Subcutaneous abdominal adipose tissue (tissue), 5 donors: ENCODE results near the gene SAFB2.

Experiments used
- H3K27ac ChIP-seq: one replicate; pipeline ENCODE4 v1.7.0; 2013; ENCODE audit warnings: low read depth, mild to moderate bottlenecking, inconsistent platforms, low read length, moderate library complexity
- H3K27me3 ChIP-seq, 5 donors: one replicate each; pipeline ENCODE4 v1.7.0; 2013; ENCODE audit warnings: low read length in 5 of 5, inconsistent platforms in 1 of 5; ENCODE audit not compliant: control insufficient read depth in 5 of 5, insufficient read depth in 4 of 5
- H3K36me3 ChIP-seq, 5 donors: one replicate each; pipeline ENCODE4 v1.7.0; 2013; ENCODE audit warnings: low read length in 5 of 5; ENCODE audit not compliant: control insufficient read depth in 5 of 5, insufficient read depth in 5 of 5
- H3K4me1 ChIP-seq, 5 donors: one replicate each; pipeline ENCODE4 v1.7.0; 2013; ENCODE audit warnings: low read length in 5 of 5, mild to moderate bottlenecking in 3 of 5, moderate library complexity in 1 of 5; ENCODE audit not compliant: control insufficient read depth in 5 of 5, insufficient read depth in 5 of 5
- H3K4me3 ChIP-seq, 5 donors: one replicate each; pipeline ENCODE4 v1.7.0; 2013; ENCODE audit warnings: low read length in 5 of 5, low read depth in 1 of 5
- H3K9ac ChIP-seq, 5 donors: one replicate each; pipeline ENCODE4 v1.7.0; 2013; ENCODE audit warnings: low read length in 5 of 5, mild to moderate bottlenecking in 4 of 5, moderate library complexity in 3 of 5
- H3K9me3 ChIP-seq, 5 donors: one replicate each; pipeline ENCODE4 v1.7.0; 2013; ENCODE audit warnings: low read length in 5 of 5; ENCODE audit not compliant: control insufficient read depth in 5 of 5
- donor health status: healthy.
- donor health status: healthy.
- donor health status: healthy.
- donor health status: healthy.
- donor health status: healthy.

SAFB2 gene

GRCh38 chr19:5655412-5655811, 32.8 kb upstream of the SAFB2 start:
- Histone ChIP-seq H3K27ac (no peak overlapping the region), H3K4me1 (peaks cover 0 to 8% (median 4%) of the 10 kb centered on the region in 5 donors), H3K9ac (no peak overlapping the region), H3K9me3 (no peaks in the 10 kb centered on the region), H3K27me3 (no peaks in the 10 kb centered on the region), H3K4me3 (no peak overlapping the region), H3K36me3 (peaks cover 9 to 93% (median 84%) of the 10 kb centered on the region in 5 donors)

- H3K27me3 ChIP-seq = no peaks in the 10 kb centered on the region
- H3K27ac ChIP-seq = no peak overlapping the region
- H3K9ac ChIP-seq = no peak overlapping the region
- no peak overlapping the region for H3K4me3 ChIP-seq
- no peaks in the 10 kb centered on the region for H3K9me3 ChIP-seq
- H3K36me3 ChIP-seq = peaks cover 12 to 93% (median 83%) of the 10 kb centered on the region in 5 donors
- H3K4me1 ChIP-seq = peaks cover 0 to 8% (median 4%) of the 10 kb centered on the region in 5 donors
These were observed 32.4 kb upstream of the SAFB2 start for GRCh38 chr19:5654931-5655330.

GRCh38 chr19:5652261-5652660, 29.7 kb upstream of the SAFB2 start:
- H3K36me3 ChIP-seq = peaks cover 23 to 86% (median 80%) of the 10 kb centered on the region in 5 donors
- H3K9ac ChIP-seq = no peak overlapping the region
- no peak overlapping the region for H3K4me3 ChIP-seq
- no peak overlapping the region for H3K27ac ChIP-seq
- peaks cover 0 to 8% (median 4%) of the 10 kb centered on the region in 5 donors for H3K4me1 ChIP-seq
- no peaks in the 10 kb centered on the region for H3K27me3 ChIP-seq
- H3K9me3 ChIP-seq = no peaks in the 10 kb centered on the region

- no peaks in the 10 kb centered on the region for H3K9me3 ChIP-seq
- no peak overlapping the region for H3K27ac ChIP-seq
- peaks cover 0 to 8% (median 4%) of the 10 kb centered on the region in 5 donors for H3K4me1 ChIP-seq
- no peaks in the 10 kb centered on the region for H3K27me3 ChIP-seq
- no peak overlapping the region for H3K4me3 ChIP-seq
- H3K9ac ChIP-seq = no peak overlapping the region
- peaks cover 21 to 88% (median 83%) of the 10 kb centered on the region in 5 donors for H3K36me3 ChIP-seq
These were observed 28.8 kb upstream of the SAFB2 start for GRCh38 chr19:5651361-5651760.

GRCh38 chr19:5648464-5648863, 25.9 kb upstream of the SAFB2 start:
- H3K4me3 ChIP-seq = no peak overlapping the region
- no peak overlapping the region for H3K27ac ChIP-seq
- H3K36me3 ChIP-seq = peaks cover 22 to 87% (median 82%) of the 10 kb centered on the region in 5 donors
- no peaks in the 10 kb centered on the region for H3K9me3 ChIP-seq
- no peak overlapping the region for H3K9ac ChIP-seq
- H3K27me3 ChIP-seq = no peaks in the 10 kb centered on the region
- H3K4me1 ChIP-seq = no peaks in the 10 kb centered on the region

- Histone ChIP-seq H3K27me3 (no peaks in the 10 kb centered on the region), H3K9me3 (no peaks in the 10 kb centered on the region), H3K4me3 (no peak overlapping the region), H3K4me1 (peaks cover 0 to 3% (median 0%) of the 10 kb centered on the region in 5 donors), H3K36me3 (peaks cover 27 to 86% (median 79%) of the 10 kb centered on the region in 5 donors), H3K9ac (no peak overlapping the region), H3K27ac (no peak overlapping the region)
These were observed 24.1 kb upstream of the SAFB2 start for GRCh38 chr19:5646703-5647102.

GRCh38 chr19:5645409-5645808, 22.8 kb upstream of the SAFB2 start:
- H3K27me3 ChIP-seq = no peaks in the 10 kb centered on the region
- no peaks in the 10 kb centered on the region for H3K9me3 ChIP-seq
- no peak overlapping the region for H3K9ac ChIP-seq
- H3K4me3 ChIP-seq = no peak overlapping the region
- no peak overlapping the region for H3K27ac ChIP-seq
- H3K4me1 ChIP-seq = peaks cover 0 to 3% (median 0%) of the 10 kb centered on the region in 5 donors
- H3K36me3 ChIP-seq = peaks cover 29 to 79% (median 72%) of the 10 kb centered on the region in 5 donors

GRCh38 chr19:5644037-5644436, 21.5 kb upstream of the SAFB2 start:
- H3K36me3 ChIP-seq = peaks cover 22 to 69% (median 65%) of the 10 kb centered on the region in 5 donors
- H3K4me1 ChIP-seq = peaks cover 0 to 3% (median 0%) of the 10 kb centered on the region in 5 donors
- no peak overlapping the region for H3K27ac ChIP-seq

GRCh38 chr19:5643060-5643459, 20.5 kb upstream of the SAFB2 start:
- Histone ChIP-seq H3K27ac (no peak overlapping the region), H3K9ac (no peak overlapping the region), H3K4me3 (no peak overlapping the region), H3K27me3 (no peaks in the 10 kb centered on the region), H3K4me1 (peaks cover 0 to 3% (median 1%) of the 10 kb centered on the region in 5 donors), H3K9me3 (no peaks in the 10 kb centered on the region), H3K36me3 (peaks cover 17 to 63% (median 60%) of the 10 kb centered on the region in 5 donors)

More at GRCh38 chr19:5644037-5644436, 21.5 kb upstream of the SAFB2 start:
- H3K9ac ChIP-seq = peak overlapping the region in 1 of 5 donors; percentile 14
- H3K27me3 ChIP-seq = no peaks in the 10 kb centered on the region
- H3K9me3 ChIP-seq = no peaks in the 10 kb centered on the region
- no peak overlapping the region for H3K4me3 ChIP-seq

- H3K4me3 ChIP-seq = no peak overlapping the region
- peaks cover 13 to 57% (median 51%) of the 10 kb centered on the region in 5 donors for H3K36me3 ChIP-seq
- H3K9me3 ChIP-seq = no peaks in the 10 kb centered on the region
- no peak overlapping the region for H3K9ac ChIP-seq
- H3K27ac ChIP-seq = no peak overlapping the region
- peaks cover 0 to 8% (median 5%) of the 10 kb centered on the region in 5 donors for H3K4me1 ChIP-seq
- no peaks in the 10 kb centered on the region for H3K27me3 ChIP-seq
These were observed 19.6 kb upstream of the SAFB2 start for GRCh38 chr19:5642204-5642603.
